ENCODE results near the gene GFM1.
"Not testable (repeated sequence)": the region's sequence is repeated elsewhere in the genome, so short reads cannot be mapped to it uniquely, and the experiment has no call there.

GFM1 gene

DNA sequence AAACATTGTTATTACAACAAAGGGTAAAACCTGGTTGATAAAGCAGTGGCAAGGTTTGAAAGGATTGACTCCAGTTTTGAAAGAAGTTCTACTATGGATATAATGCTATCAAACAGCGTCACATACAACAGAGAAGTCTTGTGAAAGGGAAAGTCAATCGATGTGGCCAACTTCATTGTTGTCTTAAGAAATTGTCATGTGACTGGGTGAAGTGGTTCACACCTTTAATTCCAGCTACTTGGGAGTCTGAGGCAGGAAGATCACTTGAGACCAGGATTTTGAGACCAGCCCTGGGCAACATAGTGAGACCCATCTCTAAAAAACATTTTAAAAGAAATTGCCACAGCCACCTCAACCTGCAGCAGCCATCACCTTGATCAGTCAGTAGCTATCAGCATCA, 34.4 kb downstream of the GFM1 start:
- DNase-seq (ENCODE audit: low spot score), result no peak

DNA sequence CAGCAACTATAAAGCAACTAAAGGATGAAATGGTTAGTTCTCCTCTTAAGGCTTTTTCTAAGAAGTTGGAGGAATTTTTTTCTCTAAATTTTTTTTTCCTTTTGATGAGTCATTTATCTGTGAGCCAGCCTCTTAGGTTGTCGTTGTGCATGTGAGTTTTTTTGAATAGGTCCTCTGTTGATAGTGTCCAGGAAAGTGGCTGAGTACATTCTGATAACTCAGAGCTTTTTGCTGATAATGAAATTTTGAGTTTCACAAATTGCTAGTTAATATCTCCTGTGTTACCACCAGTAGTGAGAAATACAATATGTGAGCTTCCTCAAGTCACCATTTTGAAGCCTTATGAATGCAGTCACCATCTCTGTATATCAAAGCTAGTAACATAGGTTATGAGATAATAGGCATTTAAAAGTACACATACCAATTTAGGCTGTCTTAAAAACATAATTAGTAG, 35.2 kb downstream of the GFM1 start:
- no peak for DNase-seq (ENCODE audit: low spot score)

- DNase-seq (ENCODE audit: low spot score), result no peak
Measured at GRCh38 chr3:158680861-158681260, 36.5 kb downstream of the GFM1 start.

GRCh38 chr3:158683230-158683962, 39.1 kb downstream of the GFM1 start:
- DNase-seq (ENCODE audit: low spot score), result no peak

- peak; percentile 72 for DNase-seq (ENCODE audit: low spot score)
Measured at GRCh38 chr3:158685159-158685558, 40.8 kb downstream of the GFM1 start.

DNA sequence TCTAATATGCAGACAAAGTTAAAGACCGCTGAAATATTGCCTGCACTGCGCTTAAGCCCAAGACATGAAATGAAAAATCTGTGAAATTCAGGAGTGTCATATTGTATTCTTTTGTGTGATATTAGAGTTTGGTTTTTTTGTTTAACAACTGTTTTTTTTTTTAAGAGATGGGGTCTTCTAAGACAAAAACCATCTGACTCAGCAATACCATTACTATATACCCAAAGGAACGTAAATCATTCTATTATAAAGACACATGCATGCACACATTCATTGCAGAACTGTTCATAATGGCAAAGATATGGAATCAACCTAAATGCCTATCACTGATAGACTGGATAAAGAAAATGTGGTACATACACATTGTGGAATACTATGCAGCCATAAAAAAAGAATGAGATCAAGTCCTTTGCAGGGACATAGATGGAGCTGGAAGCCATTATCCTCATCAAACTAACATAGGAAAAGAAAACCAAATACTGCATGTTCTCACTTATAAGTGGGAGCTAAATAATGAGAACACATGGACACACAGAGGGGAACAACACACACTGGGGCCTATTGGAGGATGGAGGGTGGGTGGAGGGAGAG, 49.6 kb downstream of the GFM1 start:
- DNase-seq (ENCODE audit: low spot score), result not testable (repeated sequence)

DNA sequence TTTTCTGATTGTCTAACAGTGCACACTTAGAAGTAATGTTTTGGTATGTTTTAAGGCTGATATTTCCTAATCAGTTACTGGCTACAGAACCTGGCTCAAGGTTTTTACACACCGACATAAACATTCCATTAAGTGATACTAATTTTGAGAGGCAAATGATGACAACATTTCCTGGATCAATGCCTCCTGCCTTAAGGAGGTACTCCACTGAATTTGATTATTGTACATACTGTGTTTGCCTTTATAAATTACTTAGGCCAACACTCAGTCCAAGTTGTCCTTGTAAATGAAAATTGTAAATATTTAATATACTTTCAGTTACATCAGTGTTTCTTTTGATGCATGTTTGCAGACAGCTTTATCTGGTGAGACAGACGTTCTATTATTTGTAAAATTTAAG, 52.3 kb downstream of the GFM1 start:
- DNase-seq (ENCODE audit: low spot score), result no peak

GRCh38 chr3:158700559-158700958, 56.2 kb downstream of the GFM1 start:
- DNase-seq (ENCODE audit: low spot score), result no peak

- DNase-seq (ENCODE audit: low spot score), result no peak
Measured at GRCh38 chr3:158701420-158702065, 57.2 kb downstream of the GFM1 start.

DNA sequence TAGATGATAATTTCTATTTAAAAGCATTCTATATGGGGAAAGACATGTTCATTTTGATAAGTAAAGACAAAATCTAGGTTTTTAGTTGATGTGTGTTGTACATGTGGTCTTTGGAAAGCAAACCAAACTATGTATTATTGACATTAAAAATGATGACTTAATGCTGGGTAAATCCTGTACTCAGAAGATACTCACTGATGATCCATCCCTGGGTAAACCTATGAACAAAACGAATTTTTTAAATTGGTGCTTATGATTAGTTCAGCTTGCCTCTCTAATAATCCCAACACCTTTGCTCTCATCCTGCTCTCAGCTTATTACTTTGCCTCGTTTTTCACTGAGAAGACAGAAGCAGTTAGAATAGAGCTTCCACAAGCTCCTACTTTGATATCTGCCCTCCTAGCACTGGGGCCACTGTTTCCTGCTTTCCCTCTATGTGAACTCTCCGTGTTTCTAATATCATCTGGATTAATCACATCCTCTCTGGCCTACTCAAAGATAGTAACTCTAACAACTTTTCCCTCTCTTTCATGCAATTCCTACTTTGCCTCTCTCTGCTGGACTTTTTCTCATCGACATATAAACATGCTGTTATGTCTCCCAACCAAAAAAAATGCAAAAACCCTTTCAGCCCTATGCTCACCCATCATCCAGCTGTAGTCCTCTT, 58.6 kb downstream of the GFM1 start:
- no peak for DNase-seq (ENCODE audit: low spot score)

DNA sequence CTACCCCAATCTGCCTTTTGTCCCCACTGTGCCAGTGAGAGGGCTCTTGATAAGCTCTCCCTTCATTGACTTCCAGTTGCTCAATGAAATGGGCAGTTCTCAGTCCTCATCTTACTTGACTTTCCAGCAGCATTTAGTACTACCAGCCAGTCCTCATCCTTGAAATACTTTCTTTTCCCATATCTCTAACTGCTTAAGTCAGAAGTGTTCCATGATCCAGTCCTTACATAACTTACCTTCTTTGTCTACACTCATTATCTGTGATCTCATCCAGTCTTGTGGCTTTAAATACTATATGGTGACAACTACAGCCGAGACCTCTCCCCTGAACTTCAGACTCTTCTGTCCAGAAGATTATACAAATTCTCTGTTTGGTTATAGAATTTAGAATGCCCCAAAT, 59.2 kb downstream of the GFM1 start:
- no peak for DNase-seq (ENCODE audit: low spot score)

DNA sequence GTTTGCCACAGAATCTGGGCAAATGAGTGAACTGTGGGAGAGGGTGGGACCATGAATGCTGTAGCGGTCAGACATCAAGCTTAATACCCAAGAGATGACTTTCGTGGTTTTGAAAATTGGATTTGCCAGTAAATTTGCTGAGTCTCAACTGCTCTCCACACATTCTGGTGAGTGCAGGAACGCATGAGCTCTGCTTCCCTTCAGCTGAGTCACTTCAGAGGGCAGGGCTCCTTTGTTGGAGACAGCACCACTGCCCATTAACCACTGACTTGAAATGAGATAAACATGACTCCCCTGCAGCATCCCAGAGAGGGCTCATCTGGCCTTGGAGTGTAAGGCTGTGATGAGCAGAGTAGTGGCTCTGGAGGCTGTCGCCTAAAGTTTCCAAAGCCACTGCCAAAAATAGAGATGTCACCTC, 65.3 kb downstream of the GFM1 start:
- no peak for DNase-seq (ENCODE audit: low spot score)

DNA sequence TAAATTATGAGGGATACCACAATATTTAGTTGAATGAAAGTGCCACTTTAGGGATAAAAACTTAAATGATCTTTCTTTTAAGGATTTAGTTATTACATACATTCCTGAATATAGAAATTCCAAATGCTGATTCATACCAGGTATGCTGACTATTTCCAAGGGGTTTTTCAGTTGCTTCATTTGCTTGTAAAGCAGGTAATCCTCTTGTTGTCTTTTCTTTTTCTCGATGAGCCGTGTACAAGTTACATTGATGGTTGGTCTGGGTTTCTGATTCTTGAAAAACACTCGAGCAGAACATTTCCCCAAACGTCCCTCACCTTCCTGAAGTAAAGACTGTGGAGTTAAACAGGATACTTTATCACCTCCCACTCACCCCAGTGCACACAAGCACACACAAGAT, 66.3 kb downstream of the GFM1 start:
- DNase-seq (ENCODE audit: low spot score), result no peak

DNA sequence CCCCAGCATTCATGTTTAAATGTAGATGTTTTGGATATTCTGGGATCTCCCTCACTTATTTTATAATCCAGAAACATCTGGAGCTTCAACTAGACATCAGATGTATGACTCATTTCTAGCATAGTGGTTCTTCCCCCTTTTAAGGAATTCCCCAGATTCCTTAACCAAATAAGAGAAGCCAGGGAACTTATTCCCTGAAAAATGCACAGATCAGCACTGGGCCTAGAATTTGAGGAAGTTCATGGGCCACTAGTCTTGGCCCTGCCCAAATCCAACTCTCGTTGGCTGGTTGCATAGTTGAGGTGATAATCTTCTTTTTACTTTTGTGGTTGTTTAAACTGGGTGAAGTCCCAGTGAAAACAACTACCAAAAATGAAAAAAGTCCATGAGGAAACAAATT, 67.6 kb downstream of the GFM1 start:
- no peak for DNase-seq (ENCODE audit: low spot score)

DNA sequence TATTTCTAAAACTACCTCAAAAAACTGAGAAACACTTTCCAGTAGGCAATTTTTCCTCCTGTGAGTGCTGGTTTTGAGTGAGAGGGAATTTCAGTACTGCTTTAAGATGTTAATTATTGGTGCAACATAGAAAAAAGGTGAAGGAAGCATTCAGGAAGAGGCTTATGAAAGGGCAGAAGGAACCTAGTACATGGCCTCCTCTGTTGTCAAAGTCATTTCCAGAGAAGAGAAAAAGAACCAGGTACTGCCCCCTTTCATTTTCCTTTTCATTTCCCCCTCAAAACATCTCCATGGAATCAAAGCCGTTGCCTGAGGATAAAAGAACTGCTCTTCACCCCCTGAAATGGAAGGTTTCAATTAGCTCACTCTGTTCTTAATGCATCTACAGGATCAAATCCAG, 68.1 kb downstream of the GFM1 start:
- no peak for DNase-seq (ENCODE audit: low spot score)

DNA sequence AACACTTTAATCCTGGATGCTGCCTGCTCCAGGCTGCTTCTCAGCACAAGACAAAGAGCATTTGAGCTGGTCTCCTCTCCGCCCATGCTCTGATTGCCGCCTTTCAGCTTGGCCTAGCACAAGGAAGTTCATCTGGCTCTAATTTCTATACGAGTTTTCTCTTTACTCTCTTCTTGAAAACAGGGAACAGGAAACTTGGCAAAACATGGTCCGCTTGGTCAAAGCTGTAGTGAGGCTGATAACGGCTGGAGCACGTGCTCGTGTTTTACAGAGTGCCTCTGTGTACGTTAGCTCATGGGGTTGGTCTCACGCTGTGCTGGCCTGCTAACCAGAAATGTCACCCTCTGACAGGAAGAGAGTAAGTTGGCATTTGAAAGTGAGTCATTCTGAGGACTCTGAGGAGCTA, 68.8 kb downstream of the GFM1 start:
- no peak for DNase-seq (ENCODE audit: low spot score)

GRCh38 chr3:158717576-158717975, 73.2 kb downstream of the GFM1 start:
- no peak for DNase-seq (ENCODE audit: low spot score)

GRCh38 chr3:158718490-158719170, 74.3 kb downstream of the GFM1 start:
- no peak for DNase-seq (ENCODE audit: low spot score)

DNA sequence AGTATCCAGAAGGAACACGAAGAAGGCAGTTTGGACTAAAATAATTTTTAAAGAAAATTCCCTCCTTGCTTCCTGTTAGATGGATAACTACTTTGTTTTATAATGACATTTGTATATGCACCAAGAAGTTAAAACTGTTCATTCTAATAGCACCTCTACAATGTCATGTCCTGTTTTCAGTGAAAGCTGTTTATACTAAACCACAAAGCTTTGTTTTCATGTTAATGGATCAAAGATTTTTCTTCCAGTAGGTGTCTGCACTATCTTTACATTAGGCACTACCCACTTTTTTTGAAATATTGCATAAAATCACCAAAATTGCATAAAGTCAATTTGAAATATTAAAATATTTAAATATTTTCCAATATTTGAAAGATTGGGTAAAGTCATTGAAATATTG, 77.8 kb downstream of the GFM1 start:
- no peak for DNase-seq (ENCODE audit: low spot score)

DNA sequence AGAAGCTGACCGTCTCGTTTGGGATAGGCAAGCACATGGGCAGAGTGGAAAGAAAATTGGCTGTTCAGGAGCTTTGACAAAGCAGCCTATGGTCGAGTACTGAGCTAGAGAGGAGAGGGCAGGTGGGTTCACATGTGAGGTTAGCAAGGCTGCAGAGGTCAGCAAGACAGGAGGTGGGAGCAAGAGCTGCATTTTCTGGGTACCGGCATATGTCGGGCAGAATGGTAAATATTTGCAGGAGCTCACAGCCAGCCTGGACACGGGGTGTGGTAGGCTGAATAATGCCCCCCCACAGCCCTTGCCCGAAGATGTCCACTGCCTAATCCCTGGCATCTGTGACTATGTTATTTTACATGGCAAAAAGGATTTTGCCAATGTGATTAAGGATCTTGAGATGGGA, 79.7 kb downstream of the GFM1 start:
- no peak for DNase-seq (ENCODE audit: low spot score)

DNA sequence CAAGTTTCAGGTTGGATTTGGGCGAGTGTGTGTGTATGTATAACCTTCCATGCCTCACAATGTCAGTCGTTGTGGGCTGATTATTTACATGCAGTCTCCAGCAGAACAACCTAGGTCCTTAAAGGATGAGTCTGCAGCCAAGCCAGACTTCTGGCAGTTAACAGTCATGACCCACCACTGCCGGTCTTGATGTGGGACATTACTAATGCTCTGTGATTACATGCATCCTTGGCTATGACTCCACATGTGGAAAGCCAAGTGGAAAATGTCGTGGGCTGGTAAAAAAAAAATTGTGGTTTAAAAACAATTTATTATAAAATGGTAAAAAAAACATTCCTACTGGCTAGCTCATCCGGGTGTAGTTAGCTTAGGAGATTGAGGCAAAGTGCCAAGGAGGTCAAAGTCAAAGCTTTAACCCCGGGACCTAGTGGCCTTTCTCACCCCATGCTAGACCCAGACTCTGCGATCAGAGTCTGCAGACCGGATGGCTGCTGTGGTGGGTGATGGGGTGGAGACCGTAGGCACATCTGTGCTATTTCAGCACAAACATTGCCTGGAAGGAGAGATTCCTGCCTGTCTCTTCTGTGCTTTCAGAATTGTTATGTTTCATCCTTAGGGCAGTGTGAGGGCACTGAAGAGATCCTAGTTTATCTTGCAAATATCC, 81.2 kb downstream of the GFM1 start:
- peak; percentile 79 for DNase-seq (ENCODE audit: low spot score)

Measured in kidney capillary endothelial cell (primary cell).